ENCODE data around the gene DNHD1.
A peak's percentile ranks its signal among the peaks of the same experiment; 100 is the strongest.

DNHD1 gene, protein sequence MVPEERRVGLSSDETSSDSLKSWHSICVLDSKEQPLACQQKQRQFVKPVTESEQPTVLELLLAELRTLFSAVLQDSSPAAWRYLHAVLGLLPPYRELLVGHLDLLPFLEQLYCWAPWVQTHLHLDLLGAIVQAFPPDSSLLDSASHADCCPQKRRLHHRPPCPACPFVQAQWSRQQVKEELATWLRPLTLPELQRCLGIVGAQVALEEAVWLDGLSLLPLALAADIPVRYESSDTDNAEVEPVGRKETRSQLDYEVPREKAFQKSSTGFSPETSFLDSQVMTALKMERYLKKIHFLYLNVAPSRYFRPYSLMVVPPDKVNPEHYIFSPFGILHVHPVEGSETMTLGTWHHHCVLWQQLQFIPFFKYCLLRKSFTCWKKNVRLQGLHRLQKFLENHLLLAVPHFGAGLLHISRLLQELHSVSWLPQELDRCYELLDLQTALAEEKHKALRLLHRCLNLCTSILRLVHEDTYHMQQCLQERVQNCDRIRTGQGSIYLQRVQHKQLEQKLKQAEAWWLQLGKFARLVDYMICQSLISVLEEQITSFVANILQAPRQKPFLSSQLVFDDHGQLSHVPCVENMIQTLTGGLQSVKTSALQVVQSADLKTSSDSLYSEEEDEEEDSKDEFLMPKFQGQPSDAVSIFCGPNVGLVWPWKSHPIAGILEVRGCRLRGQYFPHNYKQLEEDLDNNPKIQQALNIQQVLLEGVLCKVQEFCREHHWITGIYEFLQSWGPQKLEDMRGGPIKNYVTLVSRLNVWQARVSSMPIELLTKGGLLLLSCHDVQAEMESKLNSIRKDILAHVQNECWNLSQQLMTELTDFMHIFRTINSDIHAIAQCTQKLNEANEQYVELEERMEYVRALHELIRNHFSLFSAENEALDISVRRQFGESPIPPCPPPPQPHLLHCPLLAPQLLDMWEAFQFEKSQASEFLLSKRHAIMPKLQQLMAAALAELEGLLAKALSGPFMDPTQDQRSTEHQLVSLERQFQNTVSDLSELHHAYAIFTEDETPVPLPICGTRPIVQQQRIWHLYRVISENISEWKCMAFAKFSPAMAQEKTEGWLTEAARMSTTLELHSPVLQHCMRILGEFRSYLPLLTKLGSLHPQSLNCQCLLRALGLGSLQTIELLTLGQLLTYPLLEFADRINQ (N-terminal part only)

DNA sequence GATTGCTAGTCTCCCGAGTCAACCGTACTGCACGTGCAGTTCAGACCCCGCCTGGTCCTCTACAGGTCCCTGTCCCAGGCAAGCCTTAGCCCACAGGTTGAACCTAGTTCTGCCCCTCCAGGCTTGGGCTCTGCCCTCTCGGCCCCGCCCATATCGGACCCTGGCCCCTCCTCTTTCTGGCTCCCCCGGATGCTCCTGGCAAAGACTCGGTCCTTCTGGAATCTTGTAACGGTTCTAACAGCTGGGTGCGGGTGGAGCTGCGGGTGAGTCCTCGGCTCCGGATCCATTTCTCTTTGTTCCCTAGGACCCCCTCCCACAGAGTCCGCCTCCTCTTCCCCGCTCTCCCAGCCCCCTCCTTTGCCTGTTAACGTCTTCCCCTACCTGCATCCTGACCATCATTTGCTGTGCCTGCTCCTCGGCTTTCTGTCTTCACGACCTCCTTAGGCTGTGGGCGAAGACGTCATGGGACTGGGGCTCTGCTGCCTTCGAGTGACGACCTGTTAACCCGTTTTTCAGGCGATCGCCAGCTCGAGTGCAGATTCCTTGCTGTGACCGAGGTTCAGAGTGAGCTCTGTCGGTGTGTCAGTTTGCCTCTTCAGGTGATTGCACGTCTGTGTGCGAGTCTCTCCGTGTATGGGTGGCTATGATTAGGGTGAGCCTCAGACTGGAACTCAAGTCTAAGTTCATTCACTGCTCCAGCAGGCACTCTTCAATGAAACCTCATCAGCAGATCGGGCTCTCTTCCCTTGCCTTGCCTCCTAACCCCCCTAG lies at the start of gene DNHD1:
DNHD1 (plus strand) TSS at position 212 of the 771 bp plus-strand sequence. CDS start 936 bp downstream, outside the sequence.
- DNase-seq: no peak

DNA sequence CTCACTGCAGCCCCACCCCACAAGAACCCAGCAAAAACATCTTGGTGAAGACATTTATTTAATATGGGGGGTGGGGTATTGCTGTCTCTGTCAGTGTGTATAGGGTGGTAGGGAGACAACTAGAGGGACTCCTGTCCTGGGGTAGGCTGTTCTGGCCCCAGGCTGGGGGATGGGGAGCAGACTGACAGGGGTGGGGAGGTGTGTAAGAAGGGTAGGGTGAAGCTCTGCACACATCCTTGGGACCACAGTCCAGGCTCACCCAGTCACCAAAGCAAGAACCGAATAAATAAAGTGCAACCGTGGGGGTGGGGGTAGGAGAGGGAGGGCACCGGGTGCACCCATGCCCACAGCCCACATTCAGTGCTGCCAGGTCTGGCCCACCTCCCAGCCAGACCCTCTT lies 48.5 kb upstream of the DNHD1 start:
- no peak for DNase-seq

DNA sequence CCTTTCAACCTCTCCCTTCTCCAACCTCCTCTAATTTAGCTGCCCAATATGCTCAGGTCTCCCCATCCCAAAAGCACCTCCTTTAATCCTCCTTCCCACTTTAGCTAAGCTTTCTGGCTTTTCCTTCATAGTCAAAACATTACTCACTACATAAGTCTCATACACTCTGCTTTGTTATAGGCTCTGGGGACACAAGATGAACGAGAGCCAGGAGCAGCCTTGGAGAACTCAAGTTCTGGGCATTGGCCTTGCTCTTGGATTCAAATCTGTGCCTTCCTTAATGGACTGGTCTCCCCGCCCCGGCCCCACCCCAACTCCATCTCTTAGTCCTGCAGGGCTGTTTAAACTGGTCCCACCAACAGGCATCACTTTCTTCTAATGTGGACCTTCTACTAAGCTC lies 44.9 kb upstream of the DNHD1 start:
- DNase-seq: no peak

DNA sequence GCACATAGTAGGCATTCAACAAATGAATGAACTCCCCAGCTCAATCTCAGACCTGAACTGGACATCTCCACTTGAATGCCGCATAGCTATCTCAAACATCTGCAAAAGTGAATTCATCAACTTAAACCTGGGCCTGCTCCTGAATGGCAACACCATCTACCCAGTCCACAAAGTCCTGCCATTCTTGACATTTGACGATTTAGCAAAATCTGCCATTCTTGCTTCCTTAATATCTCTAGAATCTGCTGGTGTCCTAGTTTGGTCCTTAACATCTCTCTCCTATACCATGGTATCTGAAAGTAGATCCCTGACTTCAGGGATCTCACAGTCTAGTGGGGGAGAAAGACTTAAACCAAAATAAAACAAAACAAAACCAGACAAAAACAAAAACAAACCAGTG lies 43.9 kb upstream of the DNHD1 start:
- no peak for DNase-seq

DNA sequence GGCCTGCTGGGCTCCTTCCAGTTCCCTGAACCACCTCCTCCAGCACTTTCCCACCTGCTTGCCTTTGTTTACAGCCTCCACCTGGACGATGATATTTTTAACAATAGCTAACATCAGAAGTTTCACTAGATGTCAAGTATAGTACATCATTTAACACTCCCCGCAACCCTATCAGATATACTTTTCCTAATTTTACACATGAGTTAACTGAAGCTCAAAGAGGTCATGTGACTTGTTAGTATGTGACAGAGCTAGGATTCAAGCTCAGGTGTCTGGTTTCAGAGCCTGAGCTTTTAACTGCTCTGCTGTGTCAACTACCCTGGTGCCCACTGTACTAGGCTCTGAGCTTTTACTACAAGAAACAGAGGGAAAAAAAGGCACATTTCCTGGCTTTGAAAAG lies 42.0 kb upstream of the DNHD1 start:
- DNase-seq: no peak

DNA sequence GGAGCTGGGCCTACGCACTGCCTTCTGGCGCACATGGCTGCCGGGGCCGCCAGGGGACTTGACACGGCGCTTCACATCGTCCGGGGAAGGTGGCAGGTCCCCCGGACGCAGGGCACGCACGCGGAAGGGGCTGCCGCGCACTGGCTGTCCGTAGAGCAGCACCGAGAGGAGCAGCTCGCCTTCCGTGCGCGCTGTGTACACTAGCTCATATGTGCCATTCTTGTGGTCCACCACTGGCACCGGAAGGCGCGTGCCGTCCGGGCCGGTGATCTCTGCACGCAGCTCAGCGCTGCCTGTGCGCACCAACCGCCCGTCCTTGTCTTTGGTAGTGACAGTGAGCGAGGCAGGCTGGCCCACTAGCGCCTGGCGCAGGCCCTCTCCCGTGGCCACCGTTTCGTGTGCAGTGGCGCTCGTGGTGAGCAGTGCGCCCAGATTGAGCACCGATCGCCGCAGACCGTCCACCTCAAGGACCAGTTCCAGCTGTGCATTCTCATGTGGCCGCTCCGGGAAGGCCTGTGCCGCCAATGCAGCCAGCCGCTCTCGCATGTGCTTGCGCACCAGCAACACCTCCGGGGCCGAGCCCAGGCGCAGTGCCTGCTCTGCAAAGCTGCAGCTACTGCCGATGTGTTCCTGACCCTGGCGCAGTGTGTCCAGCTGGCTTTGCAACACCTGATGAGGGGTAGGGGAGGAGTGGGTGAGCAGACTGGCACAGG lies 40.6 kb upstream of the DNHD1 start:
- no peak for DNase-seq

DNA sequence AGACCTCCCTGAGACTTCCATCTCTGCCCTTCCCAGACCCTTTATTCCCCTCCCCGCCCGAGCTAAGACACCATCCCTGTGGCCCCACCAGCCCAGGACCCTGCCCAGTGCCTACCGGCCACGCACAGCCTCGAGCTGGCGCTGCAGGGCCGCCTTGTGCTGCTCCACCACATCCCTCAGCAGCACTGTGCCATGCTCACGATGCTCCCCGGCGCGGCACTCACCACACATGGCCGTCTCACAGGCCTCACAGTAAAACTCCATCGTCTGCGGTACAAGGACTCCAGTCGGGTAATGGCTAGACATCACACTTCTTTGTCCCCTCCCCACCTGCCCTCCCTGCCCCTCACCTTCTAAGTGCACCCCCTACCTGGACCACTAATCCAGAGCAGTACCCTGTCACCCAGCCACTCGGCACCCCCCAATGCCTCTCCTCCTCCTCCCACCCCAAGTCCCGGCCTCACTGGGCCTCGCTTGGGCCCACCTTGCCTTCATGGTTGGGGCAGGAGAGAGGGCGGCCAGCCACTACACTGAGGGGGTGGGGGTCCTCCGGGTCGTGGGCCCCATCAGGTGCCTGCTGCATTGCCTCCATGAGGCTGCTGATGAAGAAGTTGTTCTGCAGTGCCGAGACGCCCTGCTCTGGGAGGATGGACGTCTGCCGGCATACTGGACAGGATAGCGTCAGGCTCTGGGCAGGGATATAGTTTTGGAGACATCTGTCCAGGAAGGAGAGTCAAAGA lies 39.3 kb upstream of the DNHD1 start:
- DNase-seq: no peak

DNA sequence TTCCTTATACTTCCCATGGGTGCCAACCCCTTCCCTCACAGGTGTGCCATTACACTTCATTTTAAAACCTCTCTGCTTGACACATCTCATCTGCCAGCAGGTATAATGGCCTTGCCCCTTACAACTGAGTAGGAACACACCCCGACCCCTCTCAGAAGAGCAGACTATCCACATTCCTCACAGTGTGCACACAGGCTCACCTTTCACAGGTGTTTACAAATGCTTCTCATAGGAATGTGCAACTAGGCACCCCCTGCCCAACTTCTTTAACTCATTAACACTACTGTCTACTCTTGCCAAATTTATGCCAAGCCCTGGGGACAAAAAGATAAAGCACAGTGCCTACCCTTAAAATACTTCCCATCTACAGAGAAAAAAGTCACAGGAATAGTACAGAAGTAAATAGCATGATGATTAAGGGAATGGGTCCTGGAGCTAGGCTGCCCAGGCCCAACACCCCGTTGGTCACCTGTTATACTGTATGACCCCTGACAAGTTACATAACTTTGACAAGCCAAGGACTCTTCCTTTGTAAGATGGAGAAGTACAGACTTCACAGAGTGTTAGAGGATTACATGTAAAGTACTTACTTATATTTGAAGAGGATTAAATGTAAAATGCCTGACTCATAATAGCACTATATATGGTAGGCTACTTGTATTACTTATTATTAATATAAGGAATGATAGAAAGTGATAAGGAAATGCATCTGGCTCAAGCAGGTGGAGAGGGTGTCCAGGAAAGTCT lies 38.6 kb upstream of the DNHD1 start:
- no peak for DNase-seq

DNA sequence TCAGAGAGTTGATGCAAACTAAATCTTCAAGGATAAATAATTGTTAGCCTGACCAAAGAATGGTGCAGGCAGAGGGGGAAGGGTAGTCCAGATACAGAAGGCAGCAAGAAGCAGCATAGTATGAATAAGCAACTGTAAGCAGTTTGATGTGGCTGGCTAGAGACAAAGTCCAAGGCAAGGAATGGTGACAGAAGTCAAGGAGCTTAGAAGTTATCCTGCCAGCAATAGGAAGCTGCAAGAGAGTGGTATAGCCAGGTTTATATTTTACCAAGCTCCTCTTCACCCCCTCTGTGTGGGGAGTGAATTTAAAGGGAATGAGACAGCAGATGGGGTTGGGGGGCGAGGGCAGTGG lies 38.0 kb upstream of the DNHD1 start:
- DNase-seq: no peak

DNA sequence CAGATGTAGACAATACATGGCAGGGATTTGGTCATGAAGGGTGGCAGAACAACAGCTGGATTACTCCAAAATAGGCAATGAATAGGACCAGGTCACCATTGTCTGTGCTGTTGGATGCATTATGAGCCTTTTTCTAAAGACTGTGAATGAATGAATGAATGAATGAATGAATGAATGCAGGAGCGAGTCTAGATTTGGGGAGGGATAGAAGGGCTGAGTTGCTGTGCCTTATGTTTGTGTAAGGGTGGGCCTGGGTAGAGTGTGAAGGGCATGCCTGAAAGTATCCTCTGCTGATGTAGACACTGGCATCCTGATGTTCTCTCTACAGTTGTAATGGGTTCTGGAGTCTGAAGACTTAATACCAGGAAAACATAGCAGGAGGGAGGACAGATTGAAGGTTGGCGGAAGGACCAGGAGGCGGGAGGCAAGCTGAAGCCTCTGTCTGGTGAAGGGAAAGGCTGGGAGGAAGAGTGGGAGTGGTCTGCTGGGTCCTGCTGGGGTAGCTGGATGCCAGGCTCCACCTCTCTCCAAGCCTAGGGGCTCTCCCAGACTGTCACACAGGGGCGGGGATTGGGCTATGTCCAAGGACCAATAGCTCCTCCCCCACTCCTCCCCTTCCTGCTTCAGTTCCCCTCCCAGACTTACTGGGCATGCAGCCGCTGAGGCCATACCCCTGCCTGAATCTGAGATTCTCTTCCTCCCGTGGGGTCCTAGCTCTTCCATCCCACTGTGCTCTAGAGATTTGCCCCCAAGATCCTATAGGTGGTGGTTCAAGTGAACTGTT lies 28.2 kb upstream of the DNHD1 start:
- DNase-seq: no peak

DNA sequence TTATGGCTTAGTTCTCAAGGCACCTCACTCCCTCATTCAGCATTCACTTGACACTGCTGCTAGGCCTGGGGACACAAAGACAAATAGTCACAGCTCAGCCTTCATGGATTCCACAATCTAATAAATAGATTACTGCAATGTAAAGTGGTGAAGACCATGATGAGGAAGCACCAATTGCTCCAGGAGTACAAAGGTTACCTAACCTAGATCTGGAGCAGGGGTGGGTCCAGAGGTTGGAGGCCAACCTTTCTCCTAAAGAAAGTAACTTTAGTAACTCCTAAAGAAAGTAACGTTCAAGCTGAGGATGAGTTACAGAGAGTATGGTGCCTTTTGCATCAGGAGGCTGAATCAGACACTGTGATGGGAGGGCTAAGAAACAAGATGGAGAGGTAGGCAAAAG lies 27.5 kb upstream of the DNHD1 start:
- no peak for DNase-seq

DNA sequence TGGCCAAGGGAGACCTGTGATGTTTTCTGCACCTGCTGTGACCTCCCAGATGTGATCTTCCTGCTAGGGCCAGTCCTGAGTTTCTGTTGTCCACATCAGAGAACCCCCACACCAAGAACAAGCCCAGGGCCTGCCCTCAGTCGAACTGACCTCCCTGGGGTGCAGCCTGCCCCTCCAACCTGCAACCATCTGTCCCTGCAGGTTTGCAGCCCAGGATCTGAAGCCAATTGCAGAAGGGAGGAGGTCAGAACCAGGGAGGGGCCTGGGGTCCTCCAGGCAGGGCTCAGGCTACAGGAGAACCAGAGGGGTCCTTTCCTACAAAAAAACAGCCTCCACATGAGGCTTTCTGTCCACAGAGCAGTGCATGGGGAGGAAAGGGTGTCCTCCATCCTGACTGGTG lies 24.1 kb upstream of the DNHD1 start:
- DNase-seq: no peak

DNA sequence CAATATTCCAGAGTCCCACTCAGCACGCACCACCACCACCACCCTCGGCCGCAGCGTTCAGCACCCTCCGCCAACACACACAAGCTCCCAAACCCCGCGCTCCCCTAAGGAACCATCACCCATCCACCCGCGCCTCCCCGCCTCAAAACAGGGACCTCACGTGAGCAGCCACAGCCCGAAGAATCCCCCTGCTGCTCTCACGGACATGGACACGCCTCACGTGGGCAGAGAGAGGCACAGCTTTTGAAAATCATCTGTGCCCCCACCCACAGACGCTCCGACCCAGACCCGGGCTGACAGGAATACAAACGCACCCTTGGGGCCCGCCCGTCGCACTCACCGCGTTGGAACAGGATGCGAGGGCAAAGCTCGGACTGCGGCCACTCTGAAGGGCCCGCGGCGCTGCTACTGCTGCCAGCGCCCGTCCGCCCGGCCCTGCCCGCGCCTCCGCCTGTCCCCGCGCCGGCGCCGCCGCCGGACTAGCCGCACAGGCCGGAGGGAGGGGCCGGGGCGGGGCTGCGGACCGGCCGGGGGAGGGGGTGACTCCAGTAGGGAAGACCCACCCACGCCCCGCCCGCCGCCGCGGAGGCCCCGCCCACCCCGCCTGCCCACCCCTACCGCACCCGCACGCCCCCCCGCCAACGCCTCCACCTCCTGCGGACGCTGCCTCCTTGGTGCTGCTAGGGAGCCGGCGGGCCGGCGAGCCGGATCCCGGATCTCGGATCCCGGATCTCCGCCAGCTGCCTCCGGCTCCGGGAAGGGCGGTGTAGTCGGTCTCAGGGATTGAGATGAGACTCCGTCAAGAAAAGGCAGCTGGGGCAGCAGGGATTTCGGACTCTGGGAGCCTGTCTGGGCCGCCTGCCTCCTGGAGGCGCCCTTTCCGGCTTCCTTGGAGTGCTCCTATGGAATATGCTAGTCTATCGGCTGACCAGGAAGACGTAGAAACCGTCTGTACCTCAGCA lies 23.3 kb upstream of the DNHD1 start, which contains the start of gene TRIM3:
TRIM3 (minus strand) TSS at position 491 of the 962 bp plus-strand sequence. CDS start 8,246 bp downstream, outside the sequence.
- DNase-seq: peak; percentile 31 to 43

DNA sequence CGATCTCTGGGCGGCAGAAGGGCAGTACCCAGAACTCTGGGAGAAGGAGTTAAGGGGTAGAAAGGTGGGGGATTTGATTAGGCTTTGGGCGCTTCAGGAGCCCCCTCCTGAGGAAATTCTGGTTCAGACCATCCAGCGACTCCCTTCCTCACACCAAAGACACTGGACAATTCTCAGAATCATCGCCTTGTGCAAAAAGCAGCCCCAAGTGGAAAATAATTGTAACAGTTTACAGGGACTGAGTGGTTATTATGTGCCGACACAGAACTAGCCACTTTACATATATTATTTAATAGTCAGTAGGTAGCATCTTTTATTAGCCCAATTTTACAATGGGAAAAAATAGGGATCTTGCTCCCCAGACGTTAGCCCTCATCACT lies 22.7 kb upstream of the DNHD1 start:
- DNase-seq: no peak

DNA sequence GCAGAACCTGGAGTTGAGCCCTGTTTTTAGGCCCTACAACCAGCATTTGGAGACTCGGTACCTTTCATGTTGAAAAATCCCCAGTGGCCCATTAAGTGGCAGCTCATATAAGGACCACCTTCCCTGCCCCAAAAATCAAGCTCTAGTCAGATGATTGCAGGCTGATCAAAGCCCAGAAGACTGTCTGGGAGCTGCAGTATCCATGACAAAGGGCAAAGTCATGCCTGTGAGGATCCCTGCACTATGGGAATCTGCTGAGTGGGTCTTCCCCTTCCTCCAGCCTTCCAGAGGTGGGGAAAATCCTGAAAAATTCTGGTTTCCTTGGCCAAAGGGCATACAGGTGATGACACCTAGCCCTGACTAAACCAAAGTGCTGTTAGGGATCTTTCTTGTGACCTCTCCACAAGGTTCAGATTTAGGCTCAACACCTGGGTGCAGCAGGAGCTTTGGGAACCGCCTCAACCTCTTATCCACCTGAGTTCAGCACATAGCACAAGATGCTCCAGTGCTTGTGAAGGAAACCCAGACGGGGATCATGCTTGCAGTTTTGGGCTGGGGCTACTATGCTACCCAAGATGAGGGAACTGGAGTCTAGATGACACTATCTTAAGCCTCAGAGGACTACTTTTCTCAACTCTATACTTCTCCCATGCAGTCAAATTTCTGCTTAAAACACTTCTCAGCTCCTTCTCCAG lies 22.1 kb upstream of the DNHD1 start:
- DNase-seq: peak in 1 of 2 experiments; percentile 2

DNA sequence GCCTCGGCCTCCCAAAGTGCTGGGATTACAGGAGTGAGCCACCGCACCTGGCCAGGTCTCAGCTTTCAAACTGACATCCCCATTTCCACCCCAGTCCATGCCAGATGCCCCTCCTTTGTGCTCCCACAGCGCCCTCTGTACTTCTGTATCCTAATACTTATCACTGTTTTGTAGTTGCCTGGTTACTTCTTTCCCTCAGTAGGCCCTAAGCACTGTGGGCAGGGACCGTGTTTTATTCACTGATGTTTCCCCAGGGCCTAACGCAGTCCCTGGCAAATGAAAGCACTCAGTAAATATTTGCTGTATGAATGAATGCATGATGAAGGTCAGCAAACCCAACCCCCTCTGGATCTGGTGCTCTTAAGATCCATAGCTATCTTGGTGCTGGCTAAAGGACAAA lies 21.1 kb upstream of the DNHD1 start:
- peak in 1 of 2 experiments; percentile 1 for DNase-seq

DNA sequence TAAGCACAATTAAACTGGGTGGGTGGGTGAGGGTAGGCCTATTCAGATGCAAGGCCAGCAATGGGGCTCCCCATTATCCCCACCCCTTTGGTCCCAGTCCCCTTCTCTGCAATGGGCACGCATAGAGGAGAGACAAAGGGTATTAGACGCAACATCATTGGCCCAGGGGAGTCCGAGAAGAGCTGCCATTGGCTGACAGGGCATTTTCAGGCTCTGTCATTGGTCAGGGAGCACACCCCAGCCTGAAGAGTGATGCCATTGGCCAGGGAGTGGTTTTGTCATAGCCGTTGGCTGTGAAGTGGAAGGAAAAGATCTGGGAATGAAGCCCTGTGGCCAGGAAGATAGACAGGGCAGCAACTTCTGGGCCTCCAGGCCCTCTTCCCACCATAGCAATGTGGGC lies 20.5 kb upstream of the DNHD1 start:
- DNase-seq: no peak

Data from AML-193 (cell line).